GM12873 (cell line): ENCODE data around the gene IER5.
A peak's percentile ranks its signal among the peaks of the same experiment; 100 is the strongest.

Experiments used
- CTCF ChIP-seq: IDR thresholded peaks from 2 replicates; pipeline ENCODE4 v1.5.1; 2012; ENCODE audit warnings: low read depth, mild to moderate bottlenecking, moderate library complexity, low read length, control low read depth; ENCODE audit not compliant: insufficient read depth; ENCODE audit errors: missing control alignments

The IER5 gene

GRCh38 chr1:181140398-181140797 is 51.9 kb downstream of the IER5 start:
- TF ChIP-seq CTCF = no peak

- no peak for TF ChIP-seq CTCF
Observed at GRCh38 chr1:181140891-181141290, 52.4 kb downstream of the IER5 start.

GRCh38 chr1:181141431-181141910 is 53.0 kb downstream of the IER5 start:
- peak; percentile 18 for TF ChIP-seq CTCF
